DND-41 (cell line): ENCODE measurements around the gene PAX2.

Experiments
- EZH2 ChIP-seq: IDR thresholded peaks from 3 replicates; pipeline ENCODE4 v1.6.1; 2012; ENCODE audit warnings: borderline replicate concordance, low read depth, mild to moderate bottlenecking, moderate library complexity, low read length, inconsistent platforms; ENCODE audit not compliant: severe bottlenecking
- TF ChIP-seq, protein P1 (sequence below): IDR thresholded peaks from 2 replicates; pipeline ENCODE4 v1.5.1; 2012; ENCODE audit warnings: borderline replicate concordance, low read length, moderate library complexity, mild to moderate bottlenecking; ENCODE audit not compliant: poor library complexity, severe bottlenecking; ENCODE audit errors: extremely low read depth

DNA sequence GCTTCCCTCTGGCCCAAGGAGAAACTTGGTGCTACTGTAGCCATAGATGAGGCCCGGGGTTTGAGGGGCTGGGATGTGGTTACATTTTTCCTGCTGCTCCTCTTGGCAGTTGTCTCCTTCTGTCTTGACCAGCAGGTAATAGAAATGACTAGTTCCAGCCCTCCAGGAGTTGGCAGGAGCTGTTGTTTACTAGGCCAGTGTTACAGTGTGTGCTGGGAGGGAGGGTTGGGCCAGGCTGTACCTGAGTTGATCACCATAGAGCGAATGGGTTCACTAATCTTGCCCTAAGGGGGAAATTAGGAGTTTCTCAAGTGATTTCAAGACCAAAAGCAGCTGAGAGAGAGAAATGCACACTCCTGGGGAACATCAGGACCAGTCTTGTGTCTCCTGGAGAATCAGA is 34.9 kb downstream of the PAX2 start:
- no peak for TF ChIP-seq EZH2
- TF ChIP-seq, protein P1, sequence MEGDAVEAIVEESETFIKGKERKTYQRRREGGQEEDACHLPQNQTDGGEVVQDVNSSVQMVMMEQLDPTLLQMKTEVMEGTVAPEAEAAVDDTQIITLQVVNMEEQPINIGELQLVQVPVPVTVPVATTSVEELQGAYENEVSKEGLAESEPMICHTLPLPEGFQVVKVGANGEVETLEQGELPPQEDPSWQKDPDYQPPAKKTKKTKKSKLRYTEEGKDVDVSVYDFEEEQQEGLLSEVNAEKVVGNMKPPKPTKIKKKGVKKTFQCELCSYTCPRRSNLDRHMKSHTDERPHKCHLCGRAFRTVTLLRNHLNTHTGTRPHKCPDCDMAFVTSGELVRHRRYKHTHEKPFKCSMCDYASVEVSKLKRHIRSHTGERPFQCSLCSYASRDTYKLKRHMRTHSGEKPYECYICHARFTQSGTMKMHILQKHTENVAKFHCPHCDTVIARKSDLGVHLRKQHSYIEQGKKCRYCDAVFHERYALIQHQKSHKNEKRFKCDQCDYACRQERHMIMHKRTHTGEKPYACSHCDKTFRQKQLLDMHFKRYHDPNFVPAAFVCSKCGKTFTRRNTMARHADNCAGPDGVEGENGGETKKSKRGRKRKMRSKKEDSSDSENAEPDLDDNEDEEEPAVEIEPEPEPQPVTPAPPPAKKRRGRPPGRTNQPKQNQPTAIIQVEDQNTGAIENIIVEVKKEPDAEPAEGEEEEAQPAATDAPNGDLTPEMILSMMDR, result no peak
